NCI-H748 (cell line): ENCODE measurements around the gene MEF2C.

Source experiments
- DNase-seq: peaks from one replicate; lab custom pipeline; 2025; ENCODE audit not compliant: unreplicated experiment; lab: John Stamatoyannopoulos, UW

MEF2C gene

GRCh38 chr5:88889189-88890069 lies 6.4 kb upstream of the MEF2C start:
- peak; percentile 90 for DNase-seq

GRCh38 chr5:88888848-88889188 lies 5.8 kb upstream of the MEF2C start:
- no peak for DNase-seq

- DNase-seq, result no peak
Measured at GRCh38 chr5:88888291-88888690, 5.3 kb upstream of the MEF2C start.

- DNase-seq, result no peak
Measured at GRCh38 chr5:88887342-88887741, 4.4 kb upstream of the MEF2C start.

- DNase-seq, result no peak
Measured at GRCh38 chr5:88886746-88887341, 3.9 kb upstream of the MEF2C start.

GRCh38 chr5:88886252-88886651 lies 3.3 kb upstream of the MEF2C start:
- DNase-seq, result no peak

GRCh38 chr5:88885002-88885401 lies 2.0 kb upstream of the MEF2C start:
- DNase-seq, result no peak

- peak; percentile 68 for DNase-seq
Measured at GRCh38 chr5:88884608-88884877, 1.6 kb upstream of the MEF2C start.

- DNase-seq, result peak; percentile 90
Measured at GRCh38 chr5:88883836-88884607, 1.0 kb upstream of the MEF2C start.

- DNase-seq, result peak; percentile 56
Measured at GRCh38 chr5:88882276-88883038, 527 bp downstream of the MEF2C start.

- peak; percentile 11 for DNase-seq
Measured at GRCh38 chr5:88881571-88881971, 1.4 kb downstream of the MEF2C start.

- no peak for DNase-seq
Measured at GRCh38 chr5:88880201-88880600, 2.8 kb downstream of the MEF2C start.

- no peak for DNase-seq
Measured at GRCh38 chr5:88879724-88880123, 3.3 kb downstream of the MEF2C start.

GRCh38 chr5:88878976-88879375 lies 4.0 kb downstream of the MEF2C start:
- DNase-seq, result no peak

- DNase-seq, result no peak
Measured at GRCh38 chr5:88877826-88878225, 5.2 kb downstream of the MEF2C start.

GRCh38 chr5:88876714-88877113 lies 6.3 kb downstream of the MEF2C start:
- DNase-seq, result no peak

- no peak for DNase-seq
Measured at GRCh38 chr5:88875341-88876234, 7.4 kb downstream of the MEF2C start.

- no peak for DNase-seq
Measured at GRCh38 chr5:88873447-88873846, 9.5 kb downstream of the MEF2C start.

GRCh38 chr5:88872971-88873370 lies 10.0 kb downstream of the MEF2C start:
- DNase-seq, result no peak

- no peak for DNase-seq
Measured at GRCh38 chr5:88870285-88870684, 12.7 kb downstream of the MEF2C start.
